H9 (cell line): ENCODE results near the gene NKD1. TPM values are rescaled to one million over a fixed set of nuclear protein-coding genes. Genes with fewer than 3 reads are reported as not detected.

ENCODE experiments used
- DNase-seq: peaks from one replicate; pipeline ENCODE4 v3.0.0-alpha.2; 2017
- H2AFZ ChIP-seq: one replicate; pipeline ENCODE4 v1.6.1; 2013; ENCODE audit warnings: mild to moderate bottlenecking, low read length, control low read depth, moderate library complexity
- H2AK5ac ChIP-seq: 2 replicates; pipeline ENCODE4 v1.6.1; 2013; ENCODE audit warnings: low read length, control low read depth, mixed read lengths; ENCODE audit not compliant: insufficient read length
- H2BK120ac ChIP-seq: one replicate; pipeline ENCODE4 v1.6.1; 2013; ENCODE audit warnings: low read depth, mild to moderate bottlenecking, low read length, control low read depth, inconsistent platforms; ENCODE audit not compliant: poor library complexity, severe bottlenecking
- H2BK12ac ChIP-seq: 2 replicates; pipeline ENCODE4 v1.6.1; 2013; ENCODE audit warnings: low read length, control low read depth, mixed read lengths, low read depth; ENCODE audit not compliant: insufficient read length
- H2BK15ac ChIP-seq: 2 replicates; pipeline ENCODE4 v1.6.1; 2013; ENCODE audit warnings: low read depth, low read length, control low read depth
- H2BK20ac ChIP-seq: one replicate; pipeline ENCODE4 v1.6.1; 2013; ENCODE audit warnings: low read depth, mild to moderate bottlenecking, low read length, control low read depth, inconsistent platforms; ENCODE audit not compliant: poor library complexity, severe bottlenecking
- H2BK5ac ChIP-seq: 2 replicates; pipeline ENCODE4 v1.6.1; 2013; ENCODE audit warnings: low read length, control low read depth, mixed read lengths; ENCODE audit not compliant: insufficient read length
- H3K14ac ChIP-seq: 2 replicates; pipeline ENCODE4 v1.6.1; 2013; ENCODE audit warnings: low read length, control low read depth; ENCODE audit not compliant: insufficient read depth
- H3K18ac ChIP-seq: 2 replicates; pipeline ENCODE4 v1.6.1; 2013; ENCODE audit warnings: low read depth, mild to moderate bottlenecking, mixed read lengths, low read length, control low read depth; ENCODE audit not compliant: insufficient read length
- H3K23ac ChIP-seq: 2 replicates; pipeline ENCODE4 v1.6.1; 2013; ENCODE audit warnings: low read length, control low read depth, mixed read lengths, low read depth; ENCODE audit not compliant: insufficient read length
- H3K23me2 ChIP-seq: 2 replicates; pipeline ENCODE4 v1.6.1; 2013; ENCODE audit warnings: low read depth, mild to moderate bottlenecking, mixed read lengths, low read length, control low read depth; ENCODE audit not compliant: insufficient read length, poor library complexity, severe bottlenecking
- H3K27ac ChIP-seq: 2 replicates; pipeline ENCODE4 v1.5.1; 2013; ENCODE audit warnings: low read length, control low read depth, mixed read lengths, low read depth; ENCODE audit not compliant: insufficient read length
- H3K27me3 ChIP-seq: 2 replicates; pipeline ENCODE4 v1.6.1; 2013; ENCODE audit warnings: low read length, control low read depth, inconsistent platforms; ENCODE audit not compliant: insufficient read depth
- H3K4ac ChIP-seq: 2 replicates; pipeline ENCODE4 v1.6.1; 2013; ENCODE audit warnings: low read depth, mild to moderate bottlenecking, control low read depth, inconsistent platforms, low read length, moderate library complexity
- H3K4me1 ChIP-seq: 2 replicates; pipeline ENCODE4 v1.6.1; 2013; ENCODE audit warnings: low read length, control low read depth, inconsistent platforms; ENCODE audit not compliant: insufficient read depth
- H3K4me2 ChIP-seq: 2 replicates; pipeline ENCODE4 v1.6.1; 2013; ENCODE audit warnings: low read length, control low read depth, mixed read lengths; ENCODE audit not compliant: insufficient read length, insufficient read depth
- H3K56ac ChIP-seq: 2 replicates; pipeline ENCODE4 v1.6.1; 2013; ENCODE audit warnings: low read depth, mild to moderate bottlenecking, mixed read lengths, low read length, control low read depth; ENCODE audit not compliant: insufficient read length
- H3K79me1 ChIP-seq: 2 replicates; pipeline ENCODE4 v1.6.1; 2013; ENCODE audit warnings: low read depth, mild to moderate bottlenecking, moderate library complexity, low read length, control low read depth, inconsistent platforms; ENCODE audit not compliant: insufficient read depth, poor library complexity, severe bottlenecking
- H3K79me2 ChIP-seq: 2 replicates; pipeline ENCODE4 v1.6.1; 2013; ENCODE audit warnings: low read length, control low read depth, inconsistent platforms; ENCODE audit not compliant: insufficient read depth
- H3K9ac ChIP-seq: 2 replicates; pipeline ENCODE4 v1.6.1; 2013; ENCODE audit warnings: low read length, control low read depth, mixed read lengths; ENCODE audit not compliant: insufficient read length; ENCODE audit errors: extremely low read depth
- H3K9me3 ChIP-seq: one replicate; pipeline ENCODE4 v1.6.1; 2013; ENCODE audit warnings: low read depth, low read length, inconsistent platforms; ENCODE audit not compliant: control insufficient read depth
- H3T11ph ChIP-seq: one replicate; pipeline ENCODE4 v1.6.1; 2013; ENCODE audit warnings: mild to moderate bottlenecking, low read length, control low read depth, inconsistent platforms
- H4K20me1 ChIP-seq: one replicate; pipeline ENCODE4 v1.6.1; 2013; ENCODE audit not compliant: control insufficient read depth, insufficient read length, insufficient read depth
- H4K5ac ChIP-seq: 2 replicates; pipeline ENCODE4 v1.6.1; 2013; ENCODE audit warnings: low read depth, mild to moderate bottlenecking, mixed read lengths, low read length, control low read depth; ENCODE audit not compliant: insufficient read length
- H4K8ac ChIP-seq: replicated peaks from 2 replicates; pipeline ENCODE4 v1.6.1; 2013; ENCODE audit warnings: low read length, control low read depth, mixed read lengths, low read depth; ENCODE audit not compliant: insufficient read length
- H4K91ac ChIP-seq: 2 replicates; pipeline ENCODE4 v1.6.1; 2013; ENCODE audit warnings: low read depth, mild to moderate bottlenecking, moderate library complexity, mixed read lengths, low read length, control low read depth; ENCODE audit not compliant: insufficient read length
- H3K27ac Mint-ChIP-seq, 3 experiments: 2 replicates in 2 of 3; 3 replicates in 1 of 3; pipeline ENCODE4 v1.8.0; 2020 to 2021; ENCODE audit warnings: mixed read lengths in 3 of 3, mild to moderate bottlenecking in 1 of 3, moderate library complexity in 1 of 3
- H3K27me3 Mint-ChIP-seq: 2 replicates; pipeline ENCODE4 v1.8.0; 2021; ENCODE audit warnings: low read depth, mild to moderate bottlenecking, moderate library complexity, mixed read lengths
- H3K36me3 Mint-ChIP-seq, 3 experiments: 2 replicates in 2 of 3; 3 replicates in 1 of 3; pipeline ENCODE4 v1.8.0; 2020 to 2021; ENCODE audit warnings: low read depth in 3 of 3, mixed read lengths in 3 of 3; ENCODE audit not compliant: insufficient read depth in 1 of 3
- H3K4me1 Mint-ChIP-seq, 2 experiments: 2 replicates each; pipeline ENCODE4 v1.8.0; 2020; ENCODE audit warnings: mixed read lengths in 2 of 2
- H3K4me3 Mint-ChIP-seq, 2 experiments: 2 replicates in 1 of 2; 3 replicates in 1 of 2; pipeline ENCODE4 v1.8.0; 2020 to 2021; ENCODE audit warnings: mild to moderate bottlenecking in 2 of 2, mixed read lengths in 2 of 2, moderate library complexity in 1 of 2
- H3K9me3 Mint-ChIP-seq, 2 experiments: 2 replicates in 1 of 2; 3 replicates in 1 of 2; pipeline ENCODE4 v1.8.0; 2020; ENCODE audit warnings: mild to moderate bottlenecking in 2 of 2, mixed read lengths in 2 of 2, moderate library complexity in 1 of 2
- whole genome bisulfite sequencing: extraction: QIAGEN DNeasy Blood & Tissue Kit; methylation state at CpG from one replicate; pipeline ENCODE4 v1.1.7; 2013; ENCODE audit warnings: missing lambda C conversion rate, low lambda C conversion rate, mixed read lengths; ENCODE audit not compliant: insufficient read length; ENCODE audit errors: extremely low coverage; 5-methylcytosine and 5-hydroxymethylcytosine counted together
- total RNA-seq: library from RNA; stranded (reverse); gene quantifications from 2 replicates; pipeline ENCODE4 v1.2.1, GENCODE V29; 2021
- TF ChIP-seq, protein P1 (sequence below): fragments of 200-600 bp; sonication (generic); conservative IDR thresholded peaks from 3 replicates; pipeline ENCODE4 v1.8.0; 2021; ENCODE audit warnings: antibody characterized with exemption, mild to moderate bottlenecking

Gene NKD1
- total RNA-seq, 1 experiment from 2014 or later, result 1.9 TPM

DNA sequence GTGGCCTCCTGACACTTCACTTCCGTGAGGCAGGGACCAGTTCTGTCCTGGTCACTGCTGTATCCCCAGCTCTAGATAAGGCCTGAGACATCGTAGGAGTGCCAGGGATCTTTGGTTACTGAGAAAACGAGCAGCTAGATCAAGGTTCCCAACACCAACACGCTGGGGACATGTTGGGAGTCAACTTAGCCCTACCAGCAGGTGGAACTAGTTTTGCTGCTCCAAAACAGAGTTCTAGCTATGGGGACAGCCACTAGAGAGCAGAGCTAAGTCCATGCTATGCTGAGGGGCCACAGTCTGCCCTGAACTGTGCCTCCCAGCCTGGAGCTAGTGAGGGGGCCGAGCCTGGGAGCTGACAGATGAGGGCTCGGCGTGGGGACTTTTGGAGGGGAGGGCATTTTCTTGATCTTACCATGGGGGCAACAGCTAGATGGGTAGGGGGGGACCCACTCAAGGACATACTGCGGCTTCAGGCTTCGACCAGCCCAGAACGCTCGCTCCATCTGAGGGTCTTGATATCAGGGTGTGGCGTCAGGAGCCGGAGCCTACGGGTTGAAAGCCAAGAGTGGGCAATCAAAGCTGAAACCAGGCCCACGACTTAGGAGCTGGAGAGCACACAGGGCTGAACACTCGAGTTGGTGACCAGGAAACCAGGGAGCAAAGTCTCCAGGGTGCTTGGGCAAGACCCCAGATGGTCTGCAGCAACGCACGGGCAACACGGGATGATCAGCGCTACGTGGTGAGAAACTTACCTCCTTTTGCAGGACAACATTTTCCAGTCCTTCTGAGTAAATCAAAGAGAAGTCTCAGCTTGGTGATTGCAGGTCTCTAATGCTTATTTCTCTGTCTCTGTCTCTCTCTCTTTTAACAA, 119.5 kb downstream of the NKD1 start:
- H3K56ac ChIP-seq, result no peak overlapping the region
- H3K4me1 ChIP-seq, result no peaks in the 10 kb centered on the region
- no peak overlapping the region for H3K14ac ChIP-seq
- no peak overlapping the region for H4K5ac ChIP-seq
- no peak overlapping the region for H3K4ac ChIP-seq
- H3K9me3 ChIP-seq, result peaks cover 10% of the 10 kb centered on the region
- peaks cover 7 to 20% of the 10 kb centered on the region in 2 experiments; a peak in 3 of 4 replicates for H3K4me1 Mint-ChIP-seq
- H4K8ac ChIP-seq, result no peak overlapping the region
- H2AK5ac ChIP-seq, result no peak overlapping the region
- H2BK120ac ChIP-seq, result no peak overlapping the region
- no peak overlapping the region for H2BK20ac ChIP-seq
- no peak overlapping the region for H2BK15ac ChIP-seq
- H2AFZ ChIP-seq, result no peak overlapping the region
- no peaks in the 10 kb centered on the region for H3K79me2 ChIP-seq
- TF ChIP-seq, protein P1, sequence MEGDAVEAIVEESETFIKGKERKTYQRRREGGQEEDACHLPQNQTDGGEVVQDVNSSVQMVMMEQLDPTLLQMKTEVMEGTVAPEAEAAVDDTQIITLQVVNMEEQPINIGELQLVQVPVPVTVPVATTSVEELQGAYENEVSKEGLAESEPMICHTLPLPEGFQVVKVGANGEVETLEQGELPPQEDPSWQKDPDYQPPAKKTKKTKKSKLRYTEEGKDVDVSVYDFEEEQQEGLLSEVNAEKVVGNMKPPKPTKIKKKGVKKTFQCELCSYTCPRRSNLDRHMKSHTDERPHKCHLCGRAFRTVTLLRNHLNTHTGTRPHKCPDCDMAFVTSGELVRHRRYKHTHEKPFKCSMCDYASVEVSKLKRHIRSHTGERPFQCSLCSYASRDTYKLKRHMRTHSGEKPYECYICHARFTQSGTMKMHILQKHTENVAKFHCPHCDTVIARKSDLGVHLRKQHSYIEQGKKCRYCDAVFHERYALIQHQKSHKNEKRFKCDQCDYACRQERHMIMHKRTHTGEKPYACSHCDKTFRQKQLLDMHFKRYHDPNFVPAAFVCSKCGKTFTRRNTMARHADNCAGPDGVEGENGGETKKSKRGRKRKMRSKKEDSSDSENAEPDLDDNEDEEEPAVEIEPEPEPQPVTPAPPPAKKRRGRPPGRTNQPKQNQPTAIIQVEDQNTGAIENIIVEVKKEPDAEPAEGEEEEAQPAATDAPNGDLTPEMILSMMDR, result 0 out of 3 replicates have a peak, but pooled peaks have one; percentile 13
- H3K9me3 Mint-ChIP-seq, result peaks cover 21 to 22% of the 10 kb centered on the region in 2 experiments
- H3T11ph ChIP-seq, result no peak overlapping the region
- peaks cover 7% of the 10 kb centered on the region for H3K23me2 ChIP-seq
- no peak overlapping the region for H2BK12ac ChIP-seq
- H3K27me3 ChIP-seq, result no peaks in the 10 kb centered on the region
- H4K91ac ChIP-seq, result no peak overlapping the region
- H3K4me3 Mint-ChIP-seq, result no peak overlapping the region
- no peak for DNase-seq
- H3K36me3 Mint-ChIP-seq, result peaks cover 8 to 16% (median 11%) of the 10 kb centered on the region in 3 experiments
- H3K79me1 ChIP-seq, result no peaks in the 10 kb centered on the region
- H4K20me1 ChIP-seq, result no peaks in the 10 kb centered on the region
- no CpG with 5 or more reads among the region's 21 CpGs for WGBS
- H3K18ac ChIP-seq, result no peak overlapping the region
- no peak overlapping the region for H3K9ac ChIP-seq
- peaks cover 13% of the 10 kb centered on the region for H3K27me3 Mint-ChIP-seq
- H2BK5ac ChIP-seq, result no peak overlapping the region
- no peak overlapping the region for H3K27ac ChIP-seq
- H3K4me2 ChIP-seq, result no peak overlapping the region
- no peak overlapping the region; a peak in 1 of 7 replicates for H3K27ac Mint-ChIP-seq
- H3K23ac ChIP-seq, result no peak overlapping the region
